Sigmoid colon (tissue), 7 donors: Measurements from ENCODE around the gene RNF19B. TPM values are rescaled to one million over a fixed set of nuclear protein-coding genes. Genes with fewer than 3 reads are reported as not detected.
"Not testable (repeated sequence)": the region's sequence is repeated elsewhere in the genome, so short reads cannot be mapped to it uniquely, and the experiment has no call there.

ENCODE experiments used
- DNase-seq: peaks from one replicate; pipeline ENCODE4 v3.0.0-alpha.2; 2019
- H3K27ac ChIP-seq, 4 donors: fragments of 200-600 bp; sonication (generic); one replicate each; pipeline ENCODE4 v1.5.1; 2016 to 2019; ENCODE audit warnings: mild to moderate bottlenecking in 1 of 4
- H3K27me3 ChIP-seq, 3 donors: fragments of 200-600 bp; sonication (generic); one replicate each; pipeline ENCODE4 v1.5.1; 2019; ENCODE audit warnings: mild to moderate bottlenecking in 1 of 3
- H3K36me3 ChIP-seq, 4 donors: fragments of 200-600 bp; sonication (generic); one replicate each; pipeline ENCODE4 v1.5.1; 2016 to 2019
- H3K4me1 ChIP-seq, 4 donors: fragments of 200-600 bp; sonication (generic); one replicate each; pipeline ENCODE4 v1.5.1; 2017 to 2019
- H3K4me3 ChIP-seq, 4 donors: fragments of 200-600 bp; sonication (generic); one replicate each; pipeline ENCODE4 v1.5.1; 2017 to 2019; ENCODE audit warnings: mild to moderate bottlenecking in 2 of 4, moderate library complexity in 1 of 4
- H3K9me3 ChIP-seq, 4 donors: fragments of 200-600 bp in 3 of 4; sonication (generic) in 3 of 4; one replicate each; pipeline versions ENCODE4 v1.5.1 to v1.6.1; 2013 to 2019
- EP300 ChIP-seq, 4 donors: sonication (generic); formaldehyde crosslinking; IDR thresholded peaks; one replicate each; pipeline ENCODE4 v1.6.1; 2017; ENCODE audit warnings: antibody characterized with exemption in 4 of 4
- POLR2A ChIP-seq, 2 donors: fragments of 450-650 bp; IDR thresholded peaks; one replicate each; pipeline ENCODE4 v1.6.1; 2016; ENCODE audit warnings: antibody characterized with exemption in 2 of 2, mild to moderate bottlenecking in 2 of 2, moderate library complexity in 2 of 2
- POLR2AphosphoS5 ChIP-seq, 4 donors: sonication (generic); formaldehyde crosslinking; IDR thresholded peaks; one replicate each; pipeline ENCODE4 v1.6.1; 2017; ENCODE audit warnings: antibody characterized with exemption in 4 of 4
- WGBS, 2 donors: extraction: QIAGEN DNeasy Blood & Tissue Kit; methylation state at CpG; one replicate each; pipeline ENCODE4 v1.1.7; 2013; 5-methylcytosine and 5-hydroxymethylcytosine counted together
- intact Hi-C: fragments of 100-400 bp; cut with DNase I; formaldehyde crosslinking; loops from one replicate; pipeline ENCODE4 v1.15.1; 2023
- polyA plus RNA-seq, 3 donors: library from polyadenylated mRNA; stranded (reverse); fragments of 200-250 nt; gene quantifications; one replicate each; pipeline ENCODE4 v1.2.3, GENCODE V29; 2013
- total RNA-seq, 4 donors: library from RNA; depleted of rRNA; stranded (reverse); fragments of >200 nt; gene quantifications; one replicate each; pipeline ENCODE4 v1.1.0, GENCODE V29; 2016
- TF ChIP-seq, protein P1 (sequence below), 4 experiments: fragments of 450-650 bp in 3 of 4; fragments of 200-600 bp in 1 of 4; IDR thresholded peaks; one replicate each; pipeline ENCODE4 v1.5.1; 2016 to 2019; ENCODE audit warnings: antibody characterized with exemption in 4 of 4, mild to moderate bottlenecking in 3 of 4, moderate library complexity in 2 of 4
- donor health status: healthy with polysubstance abuse.
- donor health status: Bipolar disorder and iron deficiency.
- donor health status: healthy.

The RNF19B gene
- total and polyA plus RNA-seq, 7 donors: 14.5 to 50.7 (median 28.9) TPM

DNA sequence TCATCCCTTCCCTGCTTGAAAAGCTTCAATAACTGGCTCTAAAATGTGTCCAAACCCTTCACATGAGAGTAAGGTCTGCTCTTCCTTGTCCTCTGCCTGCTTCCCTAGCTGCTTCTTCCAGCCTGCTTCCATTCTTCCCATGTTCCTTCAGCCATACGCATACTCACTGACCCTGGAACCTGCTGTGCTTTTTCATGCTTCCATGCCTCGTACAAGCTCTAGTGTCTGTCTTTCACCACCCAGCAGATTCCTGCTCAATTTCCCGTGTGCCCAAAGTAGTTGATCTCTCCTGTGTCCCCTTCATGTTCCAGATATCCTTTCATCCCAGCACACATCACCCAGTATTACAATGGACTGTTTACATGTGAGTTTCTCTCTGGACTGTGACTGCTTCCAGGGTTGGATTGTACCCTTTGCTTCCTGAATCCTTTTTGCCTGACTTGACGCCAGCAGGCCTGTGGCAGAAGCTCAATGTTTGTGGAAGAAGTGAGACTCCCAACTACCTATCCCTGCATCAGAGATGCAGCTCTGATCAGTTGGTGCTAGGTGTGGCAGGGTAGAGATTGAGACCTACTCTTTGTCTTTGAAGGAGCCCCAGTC is 35.9 kb upstream of the RNF19B start:
- Histone ChIP-seq H3K27me3 (no peaks in the 10 kb centered on the region), H3K36me3 (no peaks in the 10 kb centered on the region), H3K27ac (no peak overlapping the region), H3K4me3 (no peak overlapping the region), H3K9me3 (no peaks in the 10 kb centered on the region), H3K4me1 (peaks cover 0 to 13% (median 8%) of the 10 kb centered on the region in 4 donors)
- TF ChIP-seq POLR2AphosphoS5 (IDR thresholded peaks at IDR 0.05) (no peak), POLR2A (IDR thresholded peaks at IDR 0.05) (no peak), EP300 (IDR thresholded peaks at IDR 0.05) (no peak)
- TF ChIP-seq, protein P1, sequence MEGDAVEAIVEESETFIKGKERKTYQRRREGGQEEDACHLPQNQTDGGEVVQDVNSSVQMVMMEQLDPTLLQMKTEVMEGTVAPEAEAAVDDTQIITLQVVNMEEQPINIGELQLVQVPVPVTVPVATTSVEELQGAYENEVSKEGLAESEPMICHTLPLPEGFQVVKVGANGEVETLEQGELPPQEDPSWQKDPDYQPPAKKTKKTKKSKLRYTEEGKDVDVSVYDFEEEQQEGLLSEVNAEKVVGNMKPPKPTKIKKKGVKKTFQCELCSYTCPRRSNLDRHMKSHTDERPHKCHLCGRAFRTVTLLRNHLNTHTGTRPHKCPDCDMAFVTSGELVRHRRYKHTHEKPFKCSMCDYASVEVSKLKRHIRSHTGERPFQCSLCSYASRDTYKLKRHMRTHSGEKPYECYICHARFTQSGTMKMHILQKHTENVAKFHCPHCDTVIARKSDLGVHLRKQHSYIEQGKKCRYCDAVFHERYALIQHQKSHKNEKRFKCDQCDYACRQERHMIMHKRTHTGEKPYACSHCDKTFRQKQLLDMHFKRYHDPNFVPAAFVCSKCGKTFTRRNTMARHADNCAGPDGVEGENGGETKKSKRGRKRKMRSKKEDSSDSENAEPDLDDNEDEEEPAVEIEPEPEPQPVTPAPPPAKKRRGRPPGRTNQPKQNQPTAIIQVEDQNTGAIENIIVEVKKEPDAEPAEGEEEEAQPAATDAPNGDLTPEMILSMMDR (IDR thresholded peaks at IDR 0.05): no peak
- intact Hi-C loops: no loop called here
- 78 to 84% methylated on average over 4 of the region's 4 CpGs for WGBS, 2 donors
- DNase-seq: no peak

DNA sequence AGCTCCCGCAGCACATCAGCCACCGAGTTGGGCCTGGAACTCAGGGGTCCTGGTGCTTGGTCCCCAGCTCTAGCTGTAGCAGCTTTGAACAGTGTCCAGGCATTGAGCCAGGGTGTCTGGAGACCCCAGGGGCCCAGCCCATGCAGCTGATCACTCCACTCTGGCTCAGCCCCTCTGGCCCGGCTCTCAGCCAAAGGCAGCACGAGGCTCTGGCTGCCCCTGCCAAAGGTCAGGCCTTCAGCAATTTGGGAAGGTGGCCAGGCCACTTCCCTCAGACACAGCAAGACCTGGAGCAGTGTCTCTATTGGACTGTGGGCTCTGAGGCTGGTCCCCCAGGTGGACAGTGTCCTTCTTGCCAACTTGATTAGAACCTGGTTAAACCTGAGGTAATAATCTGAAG is 34.4 kb upstream of the RNF19B start:
- Histone ChIP-seq H3K4me3 (no peak overlapping the region), H3K9me3 (no peaks in the 10 kb centered on the region), H3K36me3 (no peaks in the 10 kb centered on the region), H3K27ac (no peak overlapping the region), H3K27me3 (no peaks in the 10 kb centered on the region), H3K4me1 (peaks cover 0 to 13% (median 8%) of the 10 kb centered on the region in 4 donors)
- no peak for TF ChIP-seq POLR2A (IDR thresholded peaks at IDR 0.05)
- TF ChIP-seq, protein P1 (IDR thresholded peaks at IDR 0.05): no peak
- no peak for TF ChIP-seq EP300 (IDR thresholded peaks at IDR 0.05)
- DNase-seq: no peak
- WGBS, 2 donors: 80 to 86% methylated on average over 4 of the region's 4 CpGs
- intact Hi-C loops: no loop called here

DNA sequence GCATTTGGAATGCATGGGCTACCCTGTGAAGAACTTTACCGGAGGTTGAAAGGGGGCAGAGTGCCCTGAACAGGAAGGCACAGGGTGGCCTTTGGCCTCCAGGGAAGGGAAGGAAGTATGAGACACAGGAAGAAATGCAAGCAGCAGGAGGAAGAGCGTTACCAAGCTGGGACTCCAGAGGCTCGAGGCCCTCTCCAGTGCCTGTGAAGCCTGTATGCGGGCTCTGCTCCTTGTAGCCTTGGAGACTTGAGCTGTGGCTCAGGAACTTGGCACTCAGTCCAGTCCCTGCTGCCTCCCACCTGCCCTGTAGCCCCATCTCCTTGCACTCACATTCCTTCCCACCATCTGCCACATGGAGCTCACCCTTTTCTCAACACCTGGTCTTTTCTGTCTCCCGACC is 33.5 kb upstream of the RNF19B start:
- Histone ChIP-seq H3K36me3 (no peaks in the 10 kb centered on the region), H3K27me3 (no peaks in the 10 kb centered on the region), H3K4me3 (no peak overlapping the region), H3K9me3 (no peaks in the 10 kb centered on the region), H3K27ac (peak overlapping the region in 2 of 4 donors; percentile 30 to 48), H3K4me1 (peaks cover 0 to 13% (median 8%) of the 10 kb centered on the region in 4 donors)
- no peak for DNase-seq
- no peak for TF ChIP-seq POLR2A (IDR thresholded peaks at IDR 0.05)
- TF ChIP-seq EP300 (IDR thresholded peaks at IDR 0.05): no peak
- TF ChIP-seq, protein P1 (IDR thresholded peaks at IDR 0.05): no peak
- TF ChIP-seq POLR2AphosphoS5 (IDR thresholded peaks at IDR 0.05): no peak
- intact Hi-C loops: no loop called here
- WGBS, 2 donors: 74 to 83% methylated on average over 5 of the region's 5 CpGs

DNA sequence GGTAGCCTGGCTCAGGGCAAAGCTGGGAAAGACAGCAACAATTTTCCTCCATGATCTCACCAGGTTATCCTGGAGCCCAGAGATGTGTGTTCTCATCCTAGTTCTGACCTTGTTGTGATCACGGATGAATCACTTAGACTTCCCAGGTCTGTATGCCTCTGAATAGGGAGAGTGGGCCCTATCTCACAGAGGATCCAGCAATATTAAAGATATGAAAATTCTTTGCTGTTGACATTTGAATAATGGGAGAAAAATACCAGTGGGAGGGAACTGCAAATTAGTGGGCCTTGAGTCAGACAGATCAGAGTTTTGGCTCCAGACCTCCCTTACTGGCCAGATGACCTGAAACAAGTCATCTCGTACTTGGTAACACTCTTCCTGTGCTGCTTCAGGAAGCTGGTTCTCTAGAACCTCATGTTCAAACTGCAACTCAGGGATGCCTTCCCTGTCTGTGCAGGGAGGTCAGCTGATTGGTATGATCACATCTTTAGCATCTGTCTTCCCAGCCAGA is 32.8 kb upstream of the RNF19B start:
- Histone ChIP-seq H3K36me3 (no peaks in the 10 kb centered on the region), H3K27ac (peak overlapping the region in 2 of 4 donors; percentile 30 to 48), H3K9me3 (no peaks in the 10 kb centered on the region), H3K4me3 (no peak overlapping the region), H3K27me3 (no peaks in the 10 kb centered on the region), H3K4me1 (peaks cover 0 to 14% (median 8%) of the 10 kb centered on the region in 4 donors)
- intact Hi-C loops: no loop called here
- no peak for DNase-seq
- 77 to 82% methylated on average over 2 of the region's 2 CpGs for WGBS, 2 donors
- TF ChIP-seq POLR2A (IDR thresholded peaks at IDR 0.05) (no peak), EP300 (IDR thresholded peaks at IDR 0.05) (no peak), POLR2AphosphoS5 (IDR thresholded peaks at IDR 0.05) (no peak)
- TF ChIP-seq, protein P1 (IDR thresholded peaks at IDR 0.05): no peak

DNA sequence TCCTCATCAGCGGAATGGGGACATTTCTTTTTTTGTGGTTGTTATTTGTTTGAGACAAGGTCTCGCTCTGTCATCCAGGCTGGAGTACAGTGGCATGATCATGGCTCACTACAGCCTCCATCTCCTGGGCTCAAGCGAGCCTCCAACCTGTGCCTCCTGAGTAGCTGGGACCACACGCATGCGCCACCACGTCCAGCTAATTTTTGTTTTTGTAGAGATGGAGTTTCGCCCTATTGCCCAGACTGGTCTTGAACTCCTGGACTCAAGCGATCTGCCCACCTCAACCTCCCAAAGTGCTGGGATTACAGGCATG is 28.7 kb upstream of the RNF19B start:
- WGBS, 2 donors: 88 to 96% methylated on average over 8 of the region's 8 CpGs
- H3K9me3 ChIP-seq, H3K27me3 ChIP-seq, H3K4me3 ChIP-seq, intact Hi-C loops, H3K36me3 ChIP-seq: not testable (repeated sequence)
- peak; percentile 17 for DNase-seq
- Histone ChIP-seq H3K4me1 (peaks cover 0 to 38% (median 15%) of the 10 kb centered on the region in 4 donors), H3K27ac (peak overlapping the region in 1 of 4 donors; percentile 51)
